PFSK-1 (cell line): Measurements from ENCODE around the gene RIT1.

Experiments used
- POLR2AphosphoS5 ChIP-seq: IDR thresholded peaks from 2 replicates; pipeline ENCODE4 v1.6.1; 2012; ENCODE audit warnings: low read depth, mild to moderate bottlenecking, control low read depth, low read length, moderate library complexity
- REST ChIP-seq, 2 experiments: IDR thresholded peaks; 2 replicates each; pipeline versions ENCODE4 v1.6.1 to v1.8.0; 2011 to 2012; ENCODE audit warnings: low read depth in 2 of 2, low read length in 2 of 2, control low read depth in 1 of 2, inconsistent platforms in 1 of 2, mild to moderate bottlenecking in 1 of 2, moderate library complexity in 1 of 2; ENCODE audit not compliant: insufficient read depth in 1 of 2
- TAF1 ChIP-seq: IDR thresholded peaks from 2 replicates; pipeline ENCODE4 v1.6.1; 2012; ENCODE audit warnings: low read length, control low read depth, borderline replicate concordance; ENCODE audit not compliant: insufficient read depth

DNA sequence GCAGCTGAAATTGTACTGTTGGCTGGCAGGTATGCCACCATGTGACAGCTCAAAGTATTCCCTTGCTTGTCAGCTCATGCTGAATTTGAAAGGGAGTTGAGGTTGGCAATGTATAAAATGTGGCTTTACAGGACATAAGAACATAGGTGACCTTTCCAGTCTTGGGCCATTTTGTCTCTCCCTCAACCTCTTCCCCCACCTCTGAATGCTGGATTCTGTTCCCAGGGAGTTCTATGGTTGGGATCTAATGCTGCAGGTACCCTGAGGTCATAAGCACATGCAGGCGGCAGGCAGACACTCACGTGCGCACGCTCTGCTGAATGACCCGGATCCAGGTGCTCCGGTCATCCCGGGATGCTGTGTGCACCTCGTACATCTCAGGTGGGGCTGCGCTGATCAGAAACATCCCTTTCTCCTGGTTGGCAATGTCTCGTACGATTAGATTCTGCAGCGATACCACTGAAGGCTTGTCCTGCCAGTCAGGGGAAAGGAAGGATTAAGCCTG is 46.3 kb upstream of the RIT1 start:
- no peak for TF ChIP-seq POLR2AphosphoS5
- TF ChIP-seq REST (IDR thresholded peaks at IDR 0.05; ENCODE audit: insufficient read depth in 1 of 2, low read depth in 2 of 2, low read length in 2 of 2) = no peak
- no peak for TF ChIP-seq TAF1
